Right lobe of liver (tissue), 6 donors: ENCODE measurements around the gene SLC52A3. TPM values are rescaled to one million over a fixed set of nuclear protein-coding genes. Genes with fewer than 3 reads are reported as not detected.

Experiments
- ATAC-seq, 4 donors: fragments of 200-7000 bp; cut with Tn5 transposase; one replicate each; pipeline ENCODE4 v1.9.1; 2020; ENCODE audit warnings: mild to moderate bottlenecking in 4 of 4, moderate library complexity in 4 of 4
- DNase-seq, 3 donors: peaks; one replicate each; pipeline ENCODE4 v3.0.0-alpha.2; 2020
- H3K27ac ChIP-seq, 3 donors: fragments of 200-600 bp; one replicate each; pipeline ENCODE4 v1.8.0; 2022
- H3K27me3 ChIP-seq, 2 donors: fragments of 200-600 bp; one replicate each; pipeline ENCODE4 v1.8.0; 2022
- H3K36me3 ChIP-seq, 4 donors: fragments of 200-600 bp; sonication (generic) in 1 of 4; one replicate each; pipeline versions ENCODE4 v1.5.1 to v1.8.0; 2017 to 2022; ENCODE audit warnings: control low read depth in 1 of 4
- H3K4me1 ChIP-seq, 4 donors: fragments of 200-600 bp; sonication (generic) in 1 of 4; one replicate each; pipeline versions ENCODE4 v1.5.1 to v1.8.0; 2017 to 2022; ENCODE audit warnings: control low read depth in 1 of 4
- H3K4me3 ChIP-seq, 3 donors: fragments of 200-600 bp; one replicate each; pipeline ENCODE4 v1.8.0; 2022
- H3K9me3 ChIP-seq, 4 donors: fragments of 200-600 bp; sonication (generic) in 1 of 4; one replicate each; pipeline versions ENCODE4 v1.5.1 to v1.8.0; 2017 to 2022; ENCODE audit warnings: control low read depth in 1 of 4
- CTCF ChIP-seq, 4 donors: fragments of 200-600 bp in 3 of 4; fragments of 450-650 bp in 1 of 4; IDR thresholded peaks; one replicate each; pipeline versions ENCODE4 v1.5.1 to v1.8.0; 2016 to 2022; ENCODE audit warnings: antibody characterized with exemption in 4 of 4, mild to moderate bottlenecking in 2 of 4
- POLR2A ChIP-seq: fragments of 450-650 bp; IDR thresholded peaks from one replicate; pipeline ENCODE4 v1.6.1; 2017; ENCODE audit warnings: antibody characterized with exemption, mild to moderate bottlenecking
- WGBS: methylation state at CpG from one replicate; pipeline ENCODE4 v1.1.6; 2018; ENCODE audit warnings: low coverage, low lambda C conversion rate; ENCODE audit not compliant: insufficient coverage; ENCODE audit errors: missing lambda C conversion rate; 5-methylcytosine and 5-hydroxymethylcytosine counted together
- intact Hi-C, 2 donors: fragments of 100-400 bp; cut with DNase I; formaldehyde crosslinking; loops; one replicate each; pipeline versions ENCODE4 v1.11.2 to v1.14.1; 2022
- total RNA-seq, 6 experiments: library from RNA; depleted of rRNA in 2 of 6; stranded (reverse); fragments of >200 nt in 2 of 6; fragmentation: NEBNext Ultra II Directional in 3 of 6; extraction: Animal tissue kit (Norgen Biotek cat#: 25700) in 3 of 6; gene quantifications; one replicate each; pipeline versions ENCODE4 v1.1.0 to v1.2.4, GENCODE V29; 2016 to 2023
- donor health status: DM: no; HTN: yes; CAD: no.
- donor health status: DM: no; HTN: no; CAD: no.
- donor health status: DM: no; HTN: no; CAD: no.
- donor health status: DM: no; HTN: yes; CAD: no.
- donor health status: DM: no; HTN: yes; CAD: no.

Gene SLC52A3
- total RNA-seq, 6 experiments from 2014 or later, result 0.05 to 0.62 TPM; not detected in 4

- Histone ChIP-seq H3K27ac (no peak overlapping the region), H3K36me3 (no peaks in the 10 kb centered on the region), H3K4me1 (no peaks in the 10 kb centered on the region), H3K9me3 (no peaks in the 10 kb centered on the region), H3K4me3 (no peak overlapping the region), H3K27me3 (peaks cover 0 to 5% of the 10 kb centered on the region in 2 donors)
- no peak for TF ChIP-seq CTCF (IDR thresholded peaks at IDR 0.05)
- TF ChIP-seq POLR2A, result no peak
- intact Hi-C loops, result no loop called here
- DNase-seq (no peak), ATAC-seq (no peak)
- WGBS, result 57% methylated on average over 11 of the region's 19 CpGs
Measured at GRCh38 chr20:710780-711450, 57.4 kb downstream of the SLC52A3 start.

Other genes with a start within 250 kb of the SLC52A3 start
- gene CSNK2A1, start 224.7 kb downstream of the SLC52A3 start, total RNA-seq, result 10 to 100 TPM; 30.4 to 62.6 (median 37.1) TPM
- gene TCF15, start 158.2 kb downstream of the SLC52A3 start, total RNA-seq, result under 1 TPM in 1 of 6 experiments, not detected in 5; 0.33 TPM
- 100 to 1,000 TPM in 2 of 6 experiments, 10 to 100 TPM in 4; 14.4 to 166 (median 46.0) TPM for gene SRXN1, start 115.3 kb downstream of the SLC52A3 start, total RNA-seq
- not detected for gene SCRT2, start 92.7 kb downstream of the SLC52A3 start, total RNA-seq
- 1 to 10 TPM; 1.4 to 4.1 (median 2.7) TPM for gene FAM110A, start 65.2 kb upstream of the SLC52A3 start, total RNA-seq
- gene ANGPT4, start 147.8 kb upstream of the SLC52A3 start, total RNA-seq, result under 1 TPM in 2 of 6 experiments, not detected in 4; 0.04 to 0.12 TPM
- under 1 TPM in 2 of 6 experiments, not detected in 4; 0.07 to 0.51 TPM for gene RSPO4, start 233.8 kb upstream of the SLC52A3 start, total RNA-seq